ENCODE measurements around the gene TRPV3. TPM values are rescaled to one million over a fixed set of nuclear protein-coding genes. Genes with fewer than 3 reads are reported as not detected.

The TRPV3 gene
- total and polyA plus RNA-seq, 2 donors (not counting 1 experiment from before 2014, with no cell fraction given): 1.6 to 18.2 TPM

DNA sequence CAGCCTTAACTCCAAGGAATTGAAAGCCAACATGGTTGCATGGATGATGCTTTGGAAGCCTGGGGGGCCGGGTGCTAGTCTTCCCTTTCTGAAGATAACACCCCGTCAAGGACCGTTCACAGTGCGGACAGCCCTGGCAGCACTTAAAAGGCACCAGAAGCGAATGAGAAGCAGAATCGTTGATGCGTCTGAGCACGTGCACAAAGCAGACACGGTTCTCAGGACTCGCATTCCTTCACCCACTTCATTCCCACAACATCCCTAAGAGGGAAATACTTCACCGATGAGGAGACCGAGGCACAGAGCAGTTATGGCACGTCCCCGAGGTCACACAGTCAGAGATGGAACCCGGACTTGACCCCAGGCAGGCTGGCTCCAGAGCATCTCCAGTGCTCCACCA lies 37.4 kb upstream of the TRPV3 start:
- Mint-ChIP-seq H3K9me3 (ENCODE audit: insufficient read depth) (no peaks in the 10 kb centered on the region), H3K27me3 (no peaks in the 10 kb centered on the region), H3K27ac (no peak overlapping the region), H3K4me1 (peaks cover 4% of the 10 kb centered on the region), H3K4me3 (no peak overlapping the region)
- intact Hi-C loops (cut with micrococcal nuclease): no loop called here
- ChIA-PET CTCF (interaction anchor here (0.5 kb wide), 1 partner anchor 136 kb away, joined by 3 read pairs; no protein-coding TSS in a partner anchor), POLR2A (no interaction called here)
- H3K27me3 ChIP-seq (replicated peaks in 1 of 4; ENCODE audit: control extremely low read depth in 1 of 4, control insufficient read depth in 3 of 4, insufficient read depth in 4 of 4, low read length in 3 of 4): no peaks in the 10 kb centered on the region
- no peak overlapping the region for H3K4me2 ChIP-seq (replicated peaks; ENCODE audit: low read depth, low read length, poor library complexity, severe bottlenecking)
- no peaks in the 10 kb centered on the region for H3K9me3 ChIP-seq (ENCODE audit: control extremely low read depth in 1 of 3, control insufficient read depth in 2 of 3, insufficient read depth in 1 of 3, low read length in 2 of 3)
- no peak overlapping the region for H3K9ac ChIP-seq (ENCODE audit: low read length)
- H2AFZ ChIP-seq (ENCODE audit: insufficient read depth, low read depth, low read length, poor library complexity, severe bottlenecking): no peak overlapping the region
- peaks cover 0 to 6% of the 10 kb centered on the region in 2 donors for H3K4me1 ChIP-seq (ENCODE audit: control insufficient read depth in 2 of 2, insufficient read depth in 2 of 2, low read length in 2 of 2)
- no peaks in the 10 kb centered on the region for H3K36me3 ChIP-seq (replicated peaks in 1 of 2; ENCODE audit: control extremely low read depth in 1 of 2, control insufficient read depth in 1 of 2, extremely low read depth in 1 of 2, insufficient read depth in 2 of 2, low read length in 1 of 2)
- TF ChIP-seq CTCF (IDR thresholded peaks at IDR 0.05) (no peak), EZH2 (IDR thresholded peaks at IDR 0.05; ENCODE audit: borderline replicate concordance, insufficient read depth, low read depth, low read length, poor library complexity, severe bottlenecking) (no peak)
- DNase-seq: no peak
- 96% methylated on average over 15 of the region's 15 CpGs for WGBS (ENCODE audit: insufficient coverage)
- H4K20me1 ChIP-seq (ENCODE audit: control insufficient read depth, insufficient read depth, low read length, poor library complexity, severe bottlenecking): no peaks in the 10 kb centered on the region
- no peaks in the 10 kb centered on the region for H3K79me2 ChIP-seq (ENCODE audit: control insufficient read depth, insufficient read depth, low read length)
- ATAC-seq (ENCODE audit: low read depth): no peak
- H3K4me3 ChIP-seq (ENCODE audit: control extremely low read depth in 1 of 5, extremely low read depth in 1 of 5, insufficient read depth in 1 of 5, low read depth in 2 of 5, low read length in 4 of 5): no peak overlapping the region
- no peak overlapping the region for H3K27ac ChIP-seq (ENCODE audit: low read length in 2 of 2)

GRCh38 chr17:3594051-3594800 lies 36.6 kb upstream of the TRPV3 start:
- no peak for TF ChIP-seq CTCF (IDR thresholded peaks at IDR 0.05)
- no peak for TF ChIP-seq EZH2 (IDR thresholded peaks at IDR 0.05; ENCODE audit: borderline replicate concordance, insufficient read depth, low read depth, low read length, poor library complexity, severe bottlenecking)
- Histone ChIP-seq H3K9ac (ENCODE audit: low read length) (no peak overlapping the region), H4K20me1 (ENCODE audit: control insufficient read depth, insufficient read depth, low read length, poor library complexity, severe bottlenecking) (no peaks in the 10 kb centered on the region), H3K4me2 (replicated peaks; ENCODE audit: low read depth, low read length, poor library complexity, severe bottlenecking) (no peak overlapping the region), H3K27me3 (replicated peaks in 1 of 4; ENCODE audit: control extremely low read depth in 1 of 4, control insufficient read depth in 3 of 4, insufficient read depth in 4 of 4, low read length in 3 of 4) (no peaks in the 10 kb centered on the region), H3K27ac (ENCODE audit: low read length in 2 of 2) (no peak overlapping the region), H3K4me1 (ENCODE audit: control insufficient read depth in 2 of 2, insufficient read depth in 2 of 2, low read length in 2 of 2) (peaks cover 0 to 7% of the 10 kb centered on the region in 2 donors), H3K4me3 (ENCODE audit: control extremely low read depth in 1 of 5, extremely low read depth in 1 of 5, insufficient read depth in 1 of 5, low read depth in 2 of 5, low read length in 4 of 5) (no peak overlapping the region), H3K9me3 (ENCODE audit: control extremely low read depth in 1 of 3, control insufficient read depth in 2 of 3, insufficient read depth in 1 of 3, low read length in 2 of 3) (no peaks in the 10 kb centered on the region), H3K79me2 (ENCODE audit: control insufficient read depth, insufficient read depth, low read length) (no peaks in the 10 kb centered on the region), H3K36me3 (replicated peaks in 1 of 2; ENCODE audit: control extremely low read depth in 1 of 2, control insufficient read depth in 1 of 2, extremely low read depth in 1 of 2, insufficient read depth in 2 of 2, low read length in 1 of 2) (no peaks in the 10 kb centered on the region), H2AFZ (ENCODE audit: insufficient read depth, low read depth, low read length, poor library complexity, severe bottlenecking) (no peak overlapping the region)
- ChIA-PET CTCF (interaction anchor here (0.6 kb wide), 1 partner anchor 1547 kb away, joined by 3 read pairs; no protein-coding TSS in a partner anchor), POLR2A (no interaction called here)
- DNase-seq (no peak), ATAC-seq (ENCODE audit: low read depth) (no peak)
- Mint-ChIP-seq H3K4me1 (peaks cover 7% of the 10 kb centered on the region), H3K9me3 (ENCODE audit: insufficient read depth) (no peaks in the 10 kb centered on the region), H3K27me3 (no peaks in the 10 kb centered on the region), H3K27ac (no peak overlapping the region), H3K4me3 (no peak overlapping the region)
- intact Hi-C loops (cut with micrococcal nuclease): no loop called here
- WGBS (ENCODE audit: insufficient coverage): 96% methylated on average over 9 of the region's 11 CpGs
